Ovary (tissue), 3 donors: ENCODE measurements around the gene RNF17.

ENCODE experiments used
- EP300 ChIP-seq: sonication (generic); formaldehyde crosslinking; IDR thresholded peaks from one replicate; pipeline ENCODE4 v1.6.1; 2017; ENCODE audit warnings: antibody characterized with exemption
- POLR2A ChIP-seq: fragments of 450-650 bp; IDR thresholded peaks from one replicate; pipeline ENCODE4 v1.6.1; 2017; ENCODE audit warnings: antibody characterized with exemption, mild to moderate bottlenecking, moderate library complexity
- TF ChIP-seq, protein P1 (sequence below), 3 donors: fragments of 450-650 bp in 2 of 3; fragments of 200-600 bp in 1 of 3; IDR thresholded peaks; one replicate each; pipeline versions ENCODE4 v1.5.1 to v1.8.0; 2016 to 2022; ENCODE audit warnings: antibody characterized with exemption in 3 of 3, mild to moderate bottlenecking in 1 of 3
- donor health status: DM: no; HTN: no; CAD: no.

GRCh38 chr13:24925318-24926231, 161.6 kb downstream of the RNF17 start:
- TF ChIP-seq POLR2A = no peak
- TF ChIP-seq, protein P1, sequence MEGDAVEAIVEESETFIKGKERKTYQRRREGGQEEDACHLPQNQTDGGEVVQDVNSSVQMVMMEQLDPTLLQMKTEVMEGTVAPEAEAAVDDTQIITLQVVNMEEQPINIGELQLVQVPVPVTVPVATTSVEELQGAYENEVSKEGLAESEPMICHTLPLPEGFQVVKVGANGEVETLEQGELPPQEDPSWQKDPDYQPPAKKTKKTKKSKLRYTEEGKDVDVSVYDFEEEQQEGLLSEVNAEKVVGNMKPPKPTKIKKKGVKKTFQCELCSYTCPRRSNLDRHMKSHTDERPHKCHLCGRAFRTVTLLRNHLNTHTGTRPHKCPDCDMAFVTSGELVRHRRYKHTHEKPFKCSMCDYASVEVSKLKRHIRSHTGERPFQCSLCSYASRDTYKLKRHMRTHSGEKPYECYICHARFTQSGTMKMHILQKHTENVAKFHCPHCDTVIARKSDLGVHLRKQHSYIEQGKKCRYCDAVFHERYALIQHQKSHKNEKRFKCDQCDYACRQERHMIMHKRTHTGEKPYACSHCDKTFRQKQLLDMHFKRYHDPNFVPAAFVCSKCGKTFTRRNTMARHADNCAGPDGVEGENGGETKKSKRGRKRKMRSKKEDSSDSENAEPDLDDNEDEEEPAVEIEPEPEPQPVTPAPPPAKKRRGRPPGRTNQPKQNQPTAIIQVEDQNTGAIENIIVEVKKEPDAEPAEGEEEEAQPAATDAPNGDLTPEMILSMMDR (IDR thresholded peaks at IDR 0.05) = no peak
- no peak for TF ChIP-seq EP300
